GM18517 (cell line): ENCODE measurements around the gene FAM234A.

ENCODE experiments used
- ATAC-seq: cut with Tn5 transposase; IDR thresholded peaks from one replicate; pipeline ENCODE4 v1.9.1; 2021; ENCODE audit warnings: mild to moderate bottlenecking, moderate library complexity; ENCODE audit not compliant: unreplicated experiment

The FAM234A gene

GRCh38 chr16:280005-280460 is 45.4 kb downstream of the FAM234A start:
- no peak for ATAC-seq

GRCh38 chr16:280552-280951 is 45.9 kb downstream of the FAM234A start, which contains the start of gene ARHGDIG:
TSS of gene ARHGDIG (plus strand) at chr16:280591. CDS start at chr16:280681, 90 bp downstream.
- ATAC-seq = no peak

- ATAC-seq = no peak
Measured at GRCh38 chr16:280991-281659, 46.5 kb downstream of the FAM234A start.

- no peak for ATAC-seq
Measured at GRCh38 chr16:281660-282255, 47.1 kb downstream of the FAM234A start.

- no peak for ATAC-seq
Measured at GRCh38 chr16:282491-282890, 47.9 kb downstream of the FAM234A start.

GRCh38 chr16:283033-283805 is 48.6 kb downstream of the FAM234A start, which contains the start of gene PDIA2:
TSS of gene PDIA2 (plus strand) at chr16:283164. CDS start at chr16:283170, 6 bp downstream.
- no peak for ATAC-seq

- ATAC-seq = no peak
Measured at GRCh38 chr16:284204-285120, 49.8 kb downstream of the FAM234A start.

- ATAC-seq = no peak
Measured at GRCh38 chr16:285146-286055, 50.8 kb downstream of the FAM234A start.

- no peak for ATAC-seq
Measured at GRCh38 chr16:286491-287297, 52.1 kb downstream of the FAM234A start.

GRCh38 chr16:287298-287811 is 52.7 kb downstream of the FAM234A start:
- ATAC-seq = no peak

GRCh38 chr16:287981-288920 is 53.6 kb downstream of the FAM234A start:
- no peak for ATAC-seq

GRCh38 chr16:289395-289997 is 54.9 kb downstream of the FAM234A start:
- no peak for ATAC-seq

- ATAC-seq = no peak
Measured at GRCh38 chr16:290015-290680, 55.5 kb downstream of the FAM234A start.

GRCh38 chr16:290681-291405 is 56.2 kb downstream of the FAM234A start:
- ATAC-seq = no peak

GRCh38 chr16:291539-291938 is 56.9 kb downstream of the FAM234A start:
- no peak for ATAC-seq
